GM12878 (cell line): ENCODE data around the gene PTGIS. TPM values are rescaled to one million over a fixed set of nuclear protein-coding genes. Genes with fewer than 3 reads are reported as not detected.

Experiments
- ATAC-seq: fragments of 200-7000 bp; cut with Tn5 transposase; 3 replicates; pipeline ENCODE4 v1.9.1; 2020; ENCODE audit warnings: mild to moderate bottlenecking, moderate library complexity
- BruUV-seq: library from RNA; stranded (reverse); fragments of 400-500 nt; replicated peaks from 2 replicates; lab custom pipeline; 2021; lab: Mats Ljungman, UMichigan
- CTCF ChIA-PET: fragments of 300-600 bp; sonication (Branson Sonifier 250); formaldehyde crosslinking; extraction: SDS; loops from one replicate; lab custom pipeline; 2021; ENCODE audit warnings: inconsistent platforms; lab: Yijun Ruan, JAX
- POLR2A ChIA-PET: fragments of 350-600 bp; formaldehyde crosslinking; extraction: SDS; loops from one replicate; lab custom pipeline; 2021; ENCODE audit warnings: inconsistent platforms; lab: Charles Lee
- RAD21 ChIA-PET: fragments of 300-600 bp; sonication (Branson Sonifier 250); formaldehyde crosslinking; loops from one replicate; lab custom pipeline; 2023; ENCODE audit warnings: antibody characterized with exemption; ENCODE audit not compliant: unreplicated experiment; lab: Charles Lee
- SMC1A ChIA-PET: fragments of 300-600 bp; sonication (Branson Sonifier 250); formaldehyde crosslinking; loops from one replicate; lab custom pipeline; 2023; ENCODE audit not compliant: unreplicated experiment, uncharacterized antibody; lab: Charles Lee
- DNase-seq: peaks from one replicate; pipeline ENCODE4 v3.0.0-alpha.2; 2011; ENCODE audit warnings: low read depth, low spot score
- FAIRE-seq: peaks from 3 replicates; lab custom pipeline; 2011; peaks lifted over from hg19 to GRCh38; lab: Jason Lieb, UNC
- H2AFZ ChIP-seq: 2 replicates; pipeline ENCODE4 v1.6.0; 2011; ENCODE audit warnings: low read depth, low read length, control low read depth; ENCODE audit not compliant: control insufficient read depth
- H3K27ac ChIP-seq: 2 replicates; pipeline ENCODE4 v1.5.1; 2011; ENCODE audit warnings: control low read depth; ENCODE audit not compliant: control insufficient read depth, insufficient read depth
- H3K27me3 ChIP-seq, 2 experiments: replicated peaks in 1 of 2; 2 replicates each; pipeline versions ENCODE4 v1.6.0 to v1.6.1; 2011; ENCODE audit warnings: low read length in 1 of 2; ENCODE audit not compliant: control insufficient read depth in 2 of 2, insufficient read depth in 2 of 2
- H3K36me3 ChIP-seq, 2 experiments: 2 replicates each; pipeline ENCODE4 v1.5.1; 2011; ENCODE audit warnings: low read length in 1 of 2; ENCODE audit not compliant: control insufficient read depth in 2 of 2, insufficient read depth in 2 of 2
- H3K4me1 ChIP-seq: 2 replicates; pipeline ENCODE4 v1.6.1; 2011; ENCODE audit warnings: mild to moderate bottlenecking, low read length, moderate library complexity, mixed read lengths; ENCODE audit not compliant: control insufficient read depth, insufficient read depth
- H3K4me2 ChIP-seq: 2 replicates; pipeline ENCODE4 v1.6.0; 2011; ENCODE audit warnings: control low read depth; ENCODE audit not compliant: control insufficient read depth, insufficient read depth
- H3K4me3 ChIP-seq: fragments of 200-600 bp; sonication (generic); 2 replicates; pipeline ENCODE4 v1.5.1; 2016
- H3K79me2 ChIP-seq: 2 replicates; pipeline ENCODE4 v1.6.0; 2011; ENCODE audit warnings: low read length; ENCODE audit not compliant: control insufficient read depth, insufficient read depth
- H3K9ac ChIP-seq: 2 replicates; pipeline ENCODE4 v1.8.0; 2011; ENCODE audit warnings: low read length, control low read depth, mixed read lengths; ENCODE audit not compliant: control insufficient read depth, insufficient read depth
- H3K9me3 ChIP-seq: replicated peaks from 3 replicates; pipeline ENCODE4 v1.5.1; 2011; ENCODE audit warnings: mild to moderate bottlenecking, low read length; ENCODE audit not compliant: control insufficient read depth, insufficient read depth
- H4K20me1 ChIP-seq: 2 replicates; pipeline ENCODE4 v1.6.0; 2011; ENCODE audit not compliant: control insufficient read depth, insufficient read depth
- HDAC6 ChIP-seq: fragments of 200-600 bp; sonication (generic); IDR thresholded peaks from one replicate; pipeline ENCODE4 v1.8.0; 2017; ENCODE audit warnings: antibody characterized with exemption; ENCODE audit not compliant: unreplicated experiment
- IKZF2 ChIP-seq, 2 experiments: fragments of 450-650 bp; IDR thresholded peaks; 2 replicates each; pipeline ENCODE4 v1.6.1; 2017; ENCODE audit warnings: mild to moderate bottlenecking in 2 of 2, moderate library complexity in 2 of 2
- IRF4 ChIP-seq: IDR thresholded peaks from 2 replicates; pipeline ENCODE4 v1.6.1; 2011; ENCODE audit warnings: low read depth, low read length
- JUND ChIP-seq: IDR thresholded peaks from 2 replicates; pipeline ENCODE4 v1.6.1; 2012; ENCODE audit warnings: low read depth, mild to moderate bottlenecking, low read length, improper control_type of control experiment, moderate library complexity
- NBN ChIP-seq: fragments of 450-650 bp; IDR thresholded peaks from 2 replicates; pipeline ENCODE4 v1.6.1; 2016
- NFXL1 ChIP-seq: fragments of 450-650 bp; IDR thresholded peaks from 2 replicates; pipeline ENCODE4 v1.6.1; 2017; ENCODE audit warnings: antibody characterized with exemption, mild to moderate bottlenecking, borderline replicate concordance
- RCOR1 ChIP-seq: conservative IDR thresholded peaks from 2 replicates; pipeline ENCODE4 v1.6.1; 2012; ENCODE audit warnings: low read depth, low read length, improper control_type of control experiment
- SMAD1 ChIP-seq: fragments of 450-650 bp; IDR thresholded peaks from 2 replicates; pipeline ENCODE4 v1.6.1; 2018; ENCODE audit warnings: mild to moderate bottlenecking, low read depth; ENCODE audit not compliant: partially characterized antibody
- YBX1 ChIP-seq: fragments of 450-650 bp; IDR thresholded peaks from 2 replicates; pipeline ENCODE4 v1.6.1; 2016; ENCODE audit warnings: antibody characterized with exemption
- ZNF24 ChIP-seq: fragments of 450-650 bp; IDR thresholded peaks from 2 replicates; pipeline ENCODE4 v1.6.1; 2017; ENCODE audit warnings: antibody characterized with exemption, mild to moderate bottlenecking
- ZNF622 ChIP-seq: fragments of 450-650 bp; IDR thresholded peaks from 2 replicates; pipeline ENCODE4 v1.6.1; 2017; ENCODE audit warnings: mild to moderate bottlenecking, inconsistent platforms
- ZZZ3 ChIP-seq: IDR thresholded peaks from 2 replicates; pipeline ENCODE4 v1.6.1; 2011; ENCODE audit warnings: low read depth; ENCODE audit not compliant: control insufficient read depth, insufficient read length
- WGBS: methylation state at CpG from one replicate; pipeline ENCODE4 v1.1.6; 2016; ENCODE audit warnings: low lambda C conversion rate; ENCODE audit not compliant: insufficient replicate concordance, insufficient coverage; ENCODE audit errors: missing lambda C conversion rate; 5-methylcytosine and 5-hydroxymethylcytosine counted together
- in situ Hi-C: fragments of 300-500 bp; cut with MboI; formaldehyde crosslinking; loops from 9 replicates; pipeline ENCODE4 v1.14.3; 2018; ENCODE audit warnings: mixed read lengths
- intact Hi-C: fragments of 100-400 bp; cut with micrococcal nuclease; formaldehyde crosslinking; loops from one replicate; pipeline ENCODE4 v1.14.2; 2022; ENCODE audit not compliant: unreplicated experiment
- polyA plus RNA-seq, 11 experiments: library from polyadenylated mRNA; depleted of rRNA in 4 of 11; unstranded in 6 of 11; stranded (reverse) in 5 of 11; fragments of >200 nt; fragmentation: Nextera tagmentation in 4 of 11; fragmentation: Illumina TruSeq in 1 of 11; extraction: Ambion mirVana in 4 of 11; extraction: Trizol in 1 of 11; gene quantifications; 1 replicate in 1 of 11; 2 replicates in 10 of 11; pipeline versions ENCODE4 v1.2.1 to v1.2.3, GENCODE V29; 2011 to 2016; ENCODE audit warnings: inconsistent platforms in 2 of 11, missing spikeins in 2 of 11, low read depth in 1 of 11
- total RNA-seq, 4 experiments: library from RNA; depleted of rRNA in 3 of 4; stranded (reverse); fragments of >200 nt in 3 of 4; fragmentation: Illumina TruSeq in 1 of 4; extraction: Trizol in 1 of 4; gene quantifications; 2 replicates each; pipeline versions ENCODE4 v1.2.1 to v1.2.3, GENCODE V29; 2013 to 2021
- TF ChIP-seq, protein P1 (sequence below): IDR thresholded peaks from 2 replicates; pipeline ENCODE4 v1.6.1; 2012; ENCODE audit warnings: improper control_type of control experiment, low read depth, low read length; ENCODE audit not compliant: insufficient replicate concordance
- TF ChIP-seq, protein P2 (sequence below): fragments of 450-650 bp; IDR thresholded peaks from 2 replicates; pipeline ENCODE4 v1.6.1; 2017; ENCODE audit warnings: mild to moderate bottlenecking, moderate library complexity

Gene PTGIS
- total and polyA plus RNA-seq, 10 of the 15 experiments (the other 5 are each of a cell fraction or from before 2014, with no cell fraction given) = 0.10 TPM; not detected in 9

DNA sequence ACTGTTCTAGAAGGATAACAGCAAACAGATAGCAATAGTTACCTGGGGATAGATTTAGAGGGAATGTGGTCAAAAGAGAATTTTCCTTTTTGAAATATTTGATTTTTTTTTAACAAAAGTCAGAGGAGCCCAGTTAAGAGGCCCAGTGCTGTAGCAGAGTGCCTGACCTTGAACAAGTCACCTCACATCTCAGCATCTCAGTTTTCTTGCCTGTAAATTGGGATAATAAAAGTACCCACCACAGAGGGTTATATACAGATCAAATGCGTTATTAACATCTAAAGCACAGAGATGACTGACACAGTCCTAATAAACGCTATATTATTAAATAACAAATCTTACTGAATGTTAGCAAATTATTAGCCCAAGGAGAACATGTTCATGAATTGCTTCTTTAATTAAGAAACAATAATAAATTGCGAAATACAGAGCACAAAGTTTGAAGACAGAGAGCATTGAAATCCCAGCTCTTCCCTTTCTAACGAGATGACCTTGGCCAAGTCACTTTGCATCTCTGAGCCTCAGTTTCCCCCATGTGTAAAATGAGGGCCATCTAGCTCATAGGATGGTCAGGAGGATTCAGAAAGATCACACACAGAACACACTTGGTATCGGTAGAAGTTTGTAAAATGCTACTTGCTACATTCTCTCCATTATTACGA lies 35.5 kb downstream of the PTGIS start:
- Histone ChIP-seq H3K36me3 (no peaks in the 10 kb centered on the region), H2AFZ (no peak overlapping the region), H3K4me1 (peaks cover 15% of the 10 kb centered on the region), H3K27ac (no peak overlapping the region), H3K9ac (no peak overlapping the region), H4K20me1 (no peaks in the 10 kb centered on the region), H3K4me2 (no peak overlapping the region), H3K79me2 (no peaks in the 10 kb centered on the region), H3K4me3 (no peak overlapping the region), H3K27me3 (no peaks in the 10 kb centered on the region), H3K9me3 (no peaks in the 10 kb centered on the region)
- intact Hi-C loops = loop anchor here (5.0 kb wide), 1 partner anchor 185 kb away; no protein-coding TSS in a partner anchor
- in situ Hi-C loops = no loop called here
- WGBS = 21% methylated on average over 6 of the region's 6 CpGs
- no TSS peak for BruUV-seq
- RAD21 ChIA-PET = no interaction called here
- POLR2A ChIA-PET = no interaction called here
- SMC1A ChIA-PET = interaction anchor here (0.6 kb wide), 1 partner anchor 195 kb away, joined by 3 read pairs; no protein-coding TSS in a partner anchor
- DNase-seq (no peak), FAIRE-seq (no peak), ATAC-seq (no peak)
- CTCF ChIA-PET = interaction anchor here (1.0 to 1.5 kb wide), 3 partner anchors 9 to 149 kb away, joined by 3 to 5 read pairs (median 4); no protein-coding TSS in a partner anchor
- TF ChIP-seq NBN = no peak
- TF ChIP-seq IKZF2 (IDR thresholded peaks at IDR 0.05) = no peak
- TF ChIP-seq JUND = no peak
- TF ChIP-seq, protein P1, sequence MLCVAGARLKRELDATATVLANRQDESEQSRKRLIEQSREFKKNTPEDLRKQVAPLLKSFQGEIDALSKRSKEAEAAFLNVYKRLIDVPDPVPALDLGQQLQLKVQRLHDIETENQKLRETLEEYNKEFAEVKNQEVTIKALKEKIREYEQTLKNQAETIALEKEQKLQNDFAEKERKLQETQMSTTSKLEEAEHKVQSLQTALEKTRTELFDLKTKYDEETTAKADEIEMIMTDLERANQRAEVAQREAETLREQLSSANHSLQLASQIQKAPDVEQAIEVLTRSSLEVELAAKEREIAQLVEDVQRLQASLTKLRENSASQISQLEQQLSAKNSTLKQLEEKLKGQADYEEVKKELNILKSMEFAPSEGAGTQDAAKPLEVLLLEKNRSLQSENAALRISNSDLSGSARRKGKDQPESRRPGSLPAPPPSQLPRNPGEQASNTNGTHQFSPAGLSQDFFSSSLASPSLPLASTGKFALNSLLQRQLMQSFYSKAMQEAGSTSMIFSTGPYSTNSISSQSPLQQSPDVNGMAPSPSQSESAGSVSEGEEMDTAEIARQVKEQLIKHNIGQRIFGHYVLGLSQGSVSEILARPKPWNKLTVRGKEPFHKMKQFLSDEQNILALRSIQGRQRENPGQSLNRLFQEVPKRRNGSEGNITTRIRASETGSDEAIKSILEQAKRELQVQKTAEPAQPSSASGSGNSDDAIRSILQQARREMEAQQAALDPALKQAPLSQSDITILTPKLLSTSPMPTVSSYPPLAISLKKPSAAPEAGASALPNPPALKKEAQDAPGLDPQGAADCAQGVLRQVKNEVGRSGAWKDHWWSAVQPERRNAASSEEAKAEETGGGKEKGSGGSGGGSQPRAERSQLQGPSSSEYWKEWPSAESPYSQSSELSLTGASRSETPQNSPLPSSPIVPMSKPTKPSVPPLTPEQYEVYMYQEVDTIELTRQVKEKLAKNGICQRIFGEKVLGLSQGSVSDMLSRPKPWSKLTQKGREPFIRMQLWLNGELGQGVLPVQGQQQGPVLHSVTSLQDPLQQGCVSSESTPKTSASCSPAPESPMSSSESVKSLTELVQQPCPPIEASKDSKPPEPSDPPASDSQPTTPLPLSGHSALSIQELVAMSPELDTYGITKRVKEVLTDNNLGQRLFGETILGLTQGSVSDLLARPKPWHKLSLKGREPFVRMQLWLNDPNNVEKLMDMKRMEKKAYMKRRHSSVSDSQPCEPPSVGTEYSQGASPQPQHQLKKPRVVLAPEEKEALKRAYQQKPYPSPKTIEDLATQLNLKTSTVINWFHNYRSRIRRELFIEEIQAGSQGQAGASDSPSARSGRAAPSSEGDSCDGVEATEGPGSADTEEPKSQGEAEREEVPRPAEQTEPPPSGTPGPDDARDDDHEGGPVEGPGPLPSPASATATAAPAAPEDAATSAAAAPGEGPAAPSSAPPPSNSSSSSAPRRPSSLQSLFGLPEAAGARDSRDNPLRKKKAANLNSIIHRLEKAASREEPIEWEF = no peak
- no peak for TF ChIP-seq ZNF622
- TF ChIP-seq HDAC6 = no peak
- TF ChIP-seq SMAD1 = no peak
- no peak for TF ChIP-seq ZZZ3
- no peak for TF ChIP-seq RCOR1
- no peak for TF ChIP-seq ZNF24
- TF ChIP-seq YBX1 = no peak
- TF ChIP-seq, protein P2, sequence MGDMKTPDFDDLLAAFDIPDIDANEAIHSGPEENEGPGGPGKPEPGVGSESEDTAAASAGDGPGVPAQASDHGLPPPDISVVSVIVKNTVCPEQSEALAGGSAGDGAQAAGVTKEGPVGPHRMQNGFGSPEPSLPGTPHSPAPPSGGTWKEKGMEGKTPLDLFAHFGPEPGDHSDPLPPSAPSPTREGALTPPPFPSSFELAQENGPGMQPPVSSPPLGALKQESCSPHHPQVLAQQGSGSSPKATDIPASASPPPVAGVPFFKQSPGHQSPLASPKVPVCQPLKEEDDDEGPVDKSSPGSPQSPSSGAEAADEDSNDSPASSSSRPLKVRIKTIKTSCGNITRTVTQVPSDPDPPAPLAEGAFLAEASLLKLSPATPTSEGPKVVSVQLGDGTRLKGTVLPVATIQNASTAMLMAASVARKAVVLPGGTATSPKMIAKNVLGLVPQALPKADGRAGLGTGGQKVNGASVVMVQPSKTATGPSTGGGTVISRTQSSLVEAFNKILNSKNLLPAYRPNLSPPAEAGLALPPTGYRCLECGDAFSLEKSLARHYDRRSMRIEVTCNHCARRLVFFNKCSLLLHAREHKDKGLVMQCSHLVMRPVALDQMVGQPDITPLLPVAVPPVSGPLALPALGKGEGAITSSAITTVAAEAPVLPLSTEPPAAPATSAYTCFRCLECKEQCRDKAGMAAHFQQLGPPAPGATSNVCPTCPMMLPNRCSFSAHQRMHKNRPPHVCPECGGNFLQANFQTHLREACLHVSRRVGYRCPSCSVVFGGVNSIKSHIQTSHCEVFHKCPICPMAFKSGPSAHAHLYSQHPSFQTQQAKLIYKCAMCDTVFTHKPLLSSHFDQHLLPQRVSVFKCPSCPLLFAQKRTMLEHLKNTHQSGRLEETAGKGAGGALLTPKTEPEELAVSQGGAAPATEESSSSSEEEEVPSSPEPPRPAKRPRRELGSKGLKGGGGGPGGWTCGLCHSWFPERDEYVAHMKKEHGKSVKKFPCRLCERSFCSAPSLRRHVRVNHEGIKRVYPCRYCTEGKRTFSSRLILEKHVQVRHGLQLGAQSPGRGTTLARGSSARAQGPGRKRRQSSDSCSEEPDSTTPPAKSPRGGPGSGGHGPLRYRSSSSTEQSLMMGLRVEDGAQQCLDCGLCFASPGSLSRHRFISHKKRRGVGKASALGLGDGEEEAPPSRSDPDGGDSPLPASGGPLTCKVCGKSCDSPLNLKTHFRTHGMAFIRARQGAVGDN = no peak
- no peak for TF ChIP-seq IRF4
- no peak for TF ChIP-seq NFXL1
